ENCODE measurements around the gene EIF5B.

- no peak for TF ChIP-seq CTCF (IDR thresholded peaks at IDR 0.05; ENCODE audit: low read length)
- no peak for TF ChIP-seq EZH2 (IDR thresholded peaks at IDR 0.05; ENCODE audit: borderline replicate concordance, low read length)
Measured at GRCh38 chr2:99325384-99325783, 11.8 kb upstream of the EIF5B start.
